ENCODE measurements around the gene CTNNA3.

The CTNNA3 gene

DNA sequence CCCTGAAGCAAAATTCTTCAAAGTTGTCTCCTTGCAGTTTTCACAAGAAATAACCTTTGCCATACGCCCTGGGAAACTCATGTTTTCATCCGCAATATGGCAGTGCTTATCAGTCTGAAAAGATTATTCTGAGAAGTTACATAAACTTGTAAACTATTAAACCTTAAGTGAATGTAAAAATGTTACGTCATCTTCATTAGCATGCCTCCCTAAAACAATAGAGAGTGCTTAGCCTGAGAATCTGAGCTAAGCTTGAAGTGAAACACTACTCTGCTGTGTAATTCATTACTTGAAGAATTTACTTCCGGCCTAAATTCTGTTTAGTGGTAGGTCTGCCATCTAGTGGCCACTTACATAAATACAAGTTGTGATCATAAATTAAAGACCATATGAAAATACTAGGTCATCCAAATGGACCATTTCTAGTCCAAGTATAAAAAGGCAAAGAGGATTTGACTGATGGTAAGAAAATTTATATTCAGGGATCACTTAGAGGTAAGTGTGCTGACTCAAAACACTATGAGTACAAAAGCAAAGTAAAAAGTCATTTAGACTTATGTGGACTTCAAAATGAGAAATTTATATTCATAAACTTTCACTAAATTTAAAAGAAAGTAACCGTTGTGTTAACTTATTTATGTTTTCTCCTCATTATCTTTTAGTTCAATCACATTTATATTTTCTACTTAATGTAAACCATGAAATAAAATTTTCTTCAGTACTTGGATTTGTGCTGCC lies 1515.2 kb downstream of the CTNNA3 start:
- no peak for DNase-seq (ENCODE audit: low read depth in 1 of 2, low spot score in 1 of 2)

DNA sequence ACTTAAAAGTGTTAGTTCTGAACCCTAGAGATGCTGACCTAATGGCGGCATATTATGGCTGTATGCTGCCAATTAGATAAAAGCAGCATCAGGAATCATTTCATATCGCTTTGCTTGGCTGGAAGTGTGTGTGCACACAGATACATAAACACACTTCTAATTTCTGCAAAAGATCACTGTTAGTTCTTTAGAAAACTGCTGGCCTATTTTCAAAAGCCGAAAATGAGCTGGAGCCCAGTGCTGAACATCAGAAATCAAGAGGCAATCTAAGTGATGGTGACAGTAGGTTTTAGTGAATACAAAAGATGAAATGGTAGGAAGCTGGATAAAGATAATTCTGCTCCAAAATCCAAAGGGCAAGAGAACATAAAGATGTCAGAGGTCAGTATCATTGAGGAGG lies 1516.0 kb downstream of the CTNNA3 start:
- no peak for DNase-seq (ENCODE audit: low read depth in 1 of 2, low spot score in 1 of 2)

DNA sequence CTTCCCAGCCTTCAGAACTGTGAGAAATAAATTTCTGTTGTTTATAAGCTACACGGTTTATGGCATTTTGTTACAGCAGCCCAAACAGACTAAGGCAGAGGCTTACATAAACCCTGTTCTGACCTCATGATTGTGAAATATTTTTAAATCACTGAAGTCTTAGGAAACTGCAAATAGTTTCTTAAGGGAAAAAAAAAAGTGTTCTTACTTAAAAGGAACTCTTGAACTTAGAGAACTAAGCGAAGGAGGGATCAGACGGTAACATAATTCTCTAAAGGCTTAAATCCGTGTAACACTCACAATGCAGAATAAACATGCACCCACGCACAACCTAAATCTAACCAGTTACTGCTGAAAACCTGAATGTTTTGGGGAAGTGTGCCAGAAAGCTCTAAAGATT lies 1519.2 kb downstream of the CTNNA3 start:
- DNase-seq (ENCODE audit: low read depth in 1 of 2, low spot score in 1 of 2): no peak

DNA sequence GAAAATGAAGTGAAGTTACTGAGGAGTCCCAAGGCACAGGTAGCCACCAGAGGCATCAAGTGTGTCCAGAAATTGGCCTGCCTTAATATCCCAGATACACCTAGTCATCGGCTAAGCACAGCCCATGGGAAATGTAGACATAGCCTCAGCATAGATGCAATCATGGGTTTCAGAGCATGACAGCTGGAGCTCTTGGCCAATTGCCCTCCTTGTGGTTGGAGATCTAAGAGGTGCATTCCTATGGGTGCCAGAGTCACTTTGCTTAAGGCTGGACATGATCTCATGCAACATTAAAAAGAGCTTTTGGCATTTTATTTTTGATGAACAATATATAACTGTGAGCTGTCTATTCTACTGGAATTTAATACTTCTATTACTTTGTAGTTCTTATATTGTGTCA lies 1528.2 kb downstream of the CTNNA3 start:
- DNase-seq (ENCODE audit: low read depth in 1 of 2, low spot score in 1 of 2): no peak

DNA sequence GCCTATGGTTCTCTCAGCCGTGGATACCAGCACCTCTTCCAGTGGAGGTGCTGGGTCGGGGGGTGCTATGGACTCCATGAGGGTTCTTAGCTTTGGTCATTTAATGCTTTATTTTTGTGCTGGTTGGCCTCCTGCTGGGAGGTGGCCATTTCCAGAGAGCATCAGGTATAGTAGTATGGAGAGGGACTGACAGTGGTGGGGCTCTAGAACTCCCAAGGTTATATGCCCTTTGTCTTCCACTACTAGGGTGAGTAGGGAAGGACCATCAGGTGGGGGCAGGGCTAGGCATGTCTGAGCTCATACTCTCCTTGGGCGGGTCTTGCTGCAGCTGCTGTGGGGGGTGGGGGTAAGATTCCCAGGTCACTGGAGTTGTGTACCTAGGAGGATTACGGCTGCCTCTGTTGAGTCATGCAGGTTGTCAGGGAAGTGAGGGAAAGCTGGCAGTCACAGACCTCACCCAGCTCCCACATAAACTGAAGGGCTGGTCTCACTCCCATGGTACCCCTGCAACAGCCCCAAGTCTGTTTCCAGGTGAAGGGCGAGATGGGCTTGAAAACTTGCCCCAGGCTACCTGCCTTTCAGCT lies 1533.3 kb downstream of the CTNNA3 start:
- no peak for DNase-seq (ENCODE audit: low read depth in 1 of 2, low spot score in 1 of 2)

DNA sequence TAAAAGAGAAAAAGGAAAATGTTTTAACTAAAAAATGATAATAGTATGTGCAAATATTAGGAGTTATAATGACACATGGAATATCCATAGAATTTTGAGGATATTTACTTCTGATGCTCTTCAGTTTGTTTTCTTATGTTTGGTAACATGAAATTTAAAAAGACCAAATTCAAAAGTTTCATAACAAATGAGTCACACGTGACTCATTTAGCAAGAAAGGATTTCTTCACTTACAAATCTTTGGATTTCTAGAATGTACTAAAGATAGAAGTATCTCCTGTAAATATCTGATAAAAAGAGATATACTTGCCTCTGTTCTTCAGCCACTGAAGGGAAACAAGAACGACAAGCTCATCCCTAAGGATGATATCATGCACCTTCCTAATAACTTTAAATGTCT lies 1544.6 kb downstream of the CTNNA3 start:
- no peak for DNase-seq (ENCODE audit: low read depth in 1 of 2, low spot score in 1 of 2)

DNA sequence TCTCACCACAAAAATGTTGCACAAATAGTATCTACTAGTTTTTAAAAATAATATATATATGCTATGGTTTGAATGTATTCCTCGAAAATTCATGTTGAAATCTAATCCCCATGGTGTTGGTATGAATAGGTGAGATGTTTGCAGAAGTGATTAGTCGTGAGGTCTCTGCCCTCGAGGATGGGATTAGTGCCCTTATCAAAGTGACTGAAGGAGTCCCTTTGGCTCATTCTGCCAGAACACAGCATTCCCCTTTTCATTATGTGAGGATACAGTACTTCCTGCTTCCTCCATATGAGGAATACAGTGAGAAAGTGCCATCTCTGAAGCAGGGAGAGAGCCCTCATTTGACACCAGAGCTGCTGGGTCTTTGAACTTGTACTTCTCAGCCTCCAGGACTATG lies 1547.7 kb downstream of the CTNNA3 start:
- DNase-seq (ENCODE audit: low read depth in 1 of 2, low spot score in 1 of 2): no peak

DNA sequence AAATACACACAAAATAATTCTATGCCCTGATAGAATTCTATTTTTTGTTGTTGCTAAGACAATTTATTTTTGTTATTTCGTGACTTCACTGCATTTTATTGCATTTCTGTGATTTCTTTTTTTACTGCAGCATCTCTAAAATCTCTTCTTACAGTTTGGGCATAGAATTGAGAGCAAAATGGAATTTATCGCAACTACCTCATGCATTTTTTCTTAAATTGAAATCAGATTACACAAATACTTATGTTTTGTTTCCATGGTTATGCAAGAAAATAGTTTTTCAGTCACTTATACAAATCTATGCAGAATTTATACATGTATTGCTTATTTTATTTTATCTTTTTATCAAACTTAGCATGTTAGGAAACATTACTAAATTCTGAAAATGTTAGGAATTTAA lies 1552.0 kb downstream of the CTNNA3 start:
- DNase-seq (ENCODE audit: low read depth in 1 of 2, low spot score in 1 of 2): no peak

DNA sequence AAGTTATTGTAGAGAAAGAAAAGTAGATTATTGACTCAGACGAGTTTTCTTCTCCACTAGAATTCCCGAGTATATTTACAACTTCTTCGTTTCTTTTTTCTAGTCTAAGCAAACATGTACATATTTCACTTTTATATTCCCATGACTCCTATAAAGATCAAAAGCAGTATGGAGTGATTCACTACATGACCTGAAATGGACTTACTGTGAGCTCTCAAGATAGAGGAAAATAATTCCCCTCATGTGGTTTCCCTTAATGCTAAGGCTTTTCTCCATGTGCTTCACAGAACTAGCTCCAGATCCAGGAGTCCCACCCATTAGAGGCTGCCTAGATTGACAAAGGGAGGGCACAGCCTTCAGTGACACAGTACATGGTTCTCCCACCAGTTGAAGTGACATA lies 1593.2 kb downstream of the CTNNA3 start:
- DNase-seq (ENCODE audit: low read depth in 1 of 2, low spot score in 1 of 2): no peak

DNA sequence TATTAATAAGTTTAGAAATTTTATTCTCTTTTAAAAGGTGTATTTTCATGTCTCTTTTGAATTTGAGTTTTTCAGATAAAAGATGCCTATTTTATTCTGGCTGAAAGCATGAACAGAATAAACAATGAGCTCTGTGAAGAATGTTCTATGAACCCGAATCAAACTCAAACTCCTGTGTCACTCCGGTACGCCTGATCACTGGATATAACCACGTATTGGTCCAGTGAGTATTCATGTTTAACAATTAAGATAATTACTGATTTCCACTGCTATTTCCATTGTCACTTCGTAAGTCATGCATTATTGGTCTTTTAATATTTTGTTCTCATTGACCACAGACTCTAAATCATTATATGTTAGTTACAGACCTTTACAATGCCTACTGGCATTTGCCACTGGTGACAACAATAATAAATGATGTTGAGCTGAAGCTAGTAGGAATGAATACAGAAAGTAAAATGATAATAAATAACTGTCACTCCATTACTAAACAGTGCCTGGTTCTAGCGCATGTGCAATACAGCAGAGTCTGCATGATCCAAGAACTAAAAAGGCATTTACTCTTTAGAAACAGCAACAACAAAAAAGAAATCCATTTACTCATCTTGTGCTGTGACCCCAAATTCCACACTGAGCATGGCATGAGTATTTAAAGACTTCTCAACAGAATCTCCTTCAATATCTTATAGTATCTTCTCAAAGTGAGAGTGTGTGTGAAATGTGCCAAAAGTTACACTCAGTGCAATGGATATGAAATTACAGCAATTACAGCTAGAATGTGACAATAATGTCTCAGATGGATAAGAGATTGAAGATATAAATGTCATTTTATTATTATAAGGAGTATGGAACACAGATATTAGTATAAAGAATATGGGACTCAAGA lies 1597.2 kb downstream of the CTNNA3 start:
- no peak for DNase-seq (ENCODE audit: low read depth in 1 of 2, low spot score in 1 of 2)

DNA sequence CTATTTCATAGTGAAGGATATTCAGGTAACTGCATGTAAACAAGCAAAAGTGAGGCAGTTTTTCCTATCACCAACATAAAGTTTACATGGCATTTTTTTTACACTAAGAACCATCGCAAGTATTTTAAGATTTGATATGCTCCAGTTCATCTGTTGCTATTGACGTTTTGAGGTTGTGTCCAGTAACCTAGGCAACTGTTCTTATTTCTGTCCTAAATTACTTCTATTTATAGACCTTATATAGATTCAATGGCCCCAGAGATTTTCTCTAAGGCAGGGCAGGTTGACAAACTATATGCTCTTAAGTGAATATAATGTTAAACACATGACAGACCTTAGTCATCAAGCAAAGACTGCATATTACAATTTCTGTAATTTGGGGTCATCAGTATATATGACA lies 1600.4 kb downstream of the CTNNA3 start:
- no peak for DNase-seq (ENCODE audit: low read depth in 1 of 2, low spot score in 1 of 2)

DNA sequence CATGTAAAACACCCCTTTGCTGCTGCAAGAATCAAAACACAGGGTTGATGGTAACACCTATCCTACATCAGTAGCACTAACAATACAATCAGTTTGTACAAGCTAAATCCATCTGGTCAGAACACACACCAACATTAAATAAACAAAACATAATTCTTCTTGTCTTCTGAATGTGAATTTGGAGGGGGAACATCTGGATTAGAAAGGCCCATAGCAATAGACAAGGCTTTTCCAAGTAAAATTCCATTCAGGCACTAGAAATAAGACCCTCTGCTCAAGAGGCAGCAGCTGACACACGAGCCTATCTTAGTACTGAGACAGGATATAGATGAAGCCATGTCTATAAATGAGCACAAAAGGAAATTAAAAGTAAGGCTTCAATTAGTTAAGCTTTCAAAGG lies 1610.1 kb downstream of the CTNNA3 start:
- DNase-seq (ENCODE audit: low read depth in 1 of 2, low spot score in 1 of 2): no peak

DNA sequence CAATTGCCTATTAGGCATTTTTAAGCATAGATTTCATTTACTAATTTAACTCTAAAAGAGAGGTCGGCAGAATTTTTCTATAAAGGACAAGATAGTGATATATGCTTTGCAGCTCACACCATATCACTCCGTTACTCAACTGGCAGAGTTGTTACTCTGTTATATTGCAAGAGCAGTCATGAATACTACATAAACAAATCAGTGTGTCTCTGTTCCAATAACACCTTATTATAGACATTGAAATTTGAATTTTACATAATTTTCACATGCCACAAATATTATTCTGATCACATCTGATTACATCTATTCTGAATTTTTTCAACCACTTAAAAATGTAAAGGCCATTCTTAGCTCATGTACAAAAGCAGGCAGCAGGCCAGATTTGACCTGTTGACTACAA lies 1624.1 kb downstream of the CTNNA3 start:
- no peak for DNase-seq (ENCODE audit: low read depth in 1 of 2, low spot score in 1 of 2)

DNA sequence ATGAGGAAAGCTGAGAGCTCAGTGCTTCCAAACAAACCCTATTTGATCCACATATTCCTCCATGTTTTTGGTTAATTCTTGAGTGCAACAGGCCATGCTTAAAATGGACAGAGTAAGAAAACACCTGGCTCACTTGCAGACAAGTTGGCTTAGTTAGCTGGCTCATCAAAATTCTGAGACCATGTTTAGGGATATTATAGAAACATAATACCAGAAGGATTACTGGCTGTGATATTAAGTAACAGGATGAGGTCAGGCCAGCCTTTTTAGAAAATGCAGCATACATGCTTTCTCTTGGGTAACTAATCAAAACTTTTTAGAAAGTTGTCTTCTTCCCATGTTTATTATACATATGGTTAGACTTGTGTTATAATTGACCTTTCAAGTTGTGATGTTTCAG lies 1637.4 kb downstream of the CTNNA3 start:
- no peak for DNase-seq (ENCODE audit: low read depth in 1 of 2, low spot score in 1 of 2)

DNA sequence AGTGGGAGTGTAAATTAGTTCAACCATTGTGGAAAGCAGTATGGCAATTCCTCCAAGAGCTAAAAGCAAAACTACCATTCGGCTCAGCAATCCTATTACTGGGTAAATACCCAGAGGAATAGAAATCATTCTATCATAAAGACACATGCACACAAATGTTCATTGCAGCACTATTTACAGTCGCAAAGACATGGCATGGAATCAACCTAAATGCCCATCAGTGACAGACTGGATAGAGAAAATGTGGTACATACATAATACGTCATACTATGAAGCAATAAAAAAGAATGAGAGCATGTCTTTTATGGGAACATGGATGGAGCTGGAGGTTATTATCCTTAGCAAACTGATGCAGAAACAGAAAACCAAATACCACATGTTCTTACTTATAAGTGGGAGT lies 1646.7 kb downstream of the CTNNA3 start:
- DNase-seq (ENCODE audit: low read depth in 1 of 2, low spot score in 1 of 2): no peak

DNA sequence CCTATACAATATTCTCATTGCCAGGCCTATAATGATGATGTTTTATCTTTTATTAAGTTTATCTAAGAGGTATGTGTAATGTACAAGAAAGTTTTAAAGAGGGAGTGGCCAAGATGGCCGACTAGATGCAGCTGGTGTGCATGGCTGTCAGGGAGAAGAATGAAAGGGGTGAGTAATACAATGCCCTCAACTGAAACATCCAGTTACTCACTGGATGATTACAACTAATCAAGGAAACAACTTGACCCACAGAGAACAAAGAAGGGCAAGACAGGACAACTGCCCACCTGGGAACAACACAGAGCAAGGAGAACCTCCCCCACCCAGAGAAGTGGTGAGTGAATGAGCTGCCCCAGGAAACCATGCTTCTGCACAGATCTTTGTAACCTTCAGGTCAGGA lies 1650.1 kb downstream of the CTNNA3 start:
- no peak for DNase-seq (ENCODE audit: low read depth in 1 of 2, low spot score in 1 of 2)

DNA sequence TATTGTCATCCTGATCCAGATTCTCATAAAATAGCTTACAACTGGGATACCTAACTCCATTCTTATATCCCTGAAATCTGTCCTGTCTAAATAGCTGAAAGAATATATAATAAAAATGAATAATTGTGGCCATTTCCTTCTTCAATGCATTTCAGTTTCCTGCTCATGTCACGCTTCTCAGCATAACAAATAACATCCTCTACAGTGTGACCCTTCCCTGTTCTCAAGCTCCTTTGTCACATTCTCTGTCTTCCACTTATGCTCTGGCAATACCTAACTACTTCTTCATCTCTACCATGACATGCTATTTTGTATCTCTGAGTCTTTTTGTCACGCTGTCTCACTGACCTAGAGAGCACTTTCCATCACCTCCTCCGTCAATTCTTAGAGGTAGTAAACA lies 1654.2 kb downstream of the CTNNA3 start:
- DNase-seq (ENCODE audit: low read depth in 1 of 2, low spot score in 1 of 2): no peak

DNA sequence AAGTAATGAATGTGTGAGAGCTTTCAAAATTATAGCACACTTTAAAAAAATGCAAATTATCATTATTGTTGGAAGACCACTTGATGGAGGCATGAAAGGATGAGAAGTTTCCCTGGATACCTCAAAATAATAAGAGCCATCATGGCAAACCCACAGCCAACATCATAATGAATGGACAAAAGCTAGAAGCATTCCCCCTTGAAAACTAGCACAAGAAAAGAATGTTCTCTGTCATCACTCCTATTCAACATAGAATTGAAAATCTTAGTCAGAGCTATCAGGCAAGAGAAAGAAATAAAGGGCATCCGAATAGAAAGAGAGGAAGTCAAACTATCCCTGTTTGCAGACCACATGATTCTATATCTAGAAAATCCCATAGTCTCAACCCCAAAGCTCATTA lies 1657.4 kb downstream of the CTNNA3 start:
- no peak for DNase-seq (ENCODE audit: low read depth in 1 of 2, low spot score in 1 of 2)

DNA sequence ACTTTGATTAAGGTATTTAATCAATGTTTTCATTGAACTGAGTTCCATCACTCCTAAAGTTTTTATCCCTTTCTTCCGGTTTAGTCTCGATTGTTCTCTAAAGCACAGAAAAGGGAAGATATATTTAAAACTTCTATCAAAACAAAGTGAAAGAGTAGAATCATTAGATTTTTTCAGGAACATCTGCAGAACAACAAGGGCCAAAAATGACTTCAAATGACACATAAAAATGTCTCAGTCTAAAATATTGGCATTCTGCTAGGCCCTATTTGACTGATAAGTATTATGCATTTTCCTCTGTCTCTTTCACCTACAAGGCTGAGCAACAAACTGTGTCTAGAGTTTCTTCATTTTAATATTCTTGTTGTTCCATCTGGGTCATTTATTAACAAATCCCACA lies 1669.7 kb downstream of the CTNNA3 start:
- DNase-seq (ENCODE audit: low read depth in 1 of 2, low spot score in 1 of 2): no peak

DNA sequence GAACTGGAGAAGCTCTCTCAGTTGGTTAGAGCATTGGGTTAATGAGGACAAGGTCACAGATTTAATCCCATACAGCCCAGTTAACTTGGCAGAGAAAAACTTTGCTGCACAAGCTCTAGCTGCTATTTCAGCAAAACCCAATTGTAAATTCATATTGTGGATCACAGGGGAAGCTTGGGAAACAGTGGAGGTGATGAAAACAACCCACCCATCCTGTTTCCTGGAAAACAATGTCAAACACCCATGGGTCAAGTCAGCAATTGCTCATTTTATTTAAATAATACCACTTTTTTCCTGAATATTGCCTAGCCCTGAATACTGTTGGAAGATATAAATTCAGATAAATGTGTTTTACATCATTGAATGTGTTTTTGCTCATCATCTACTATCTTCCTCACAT lies 1670.8 kb downstream of the CTNNA3 start:
- no peak for DNase-seq (ENCODE audit: low read depth in 1 of 2, low spot score in 1 of 2)

DNA sequence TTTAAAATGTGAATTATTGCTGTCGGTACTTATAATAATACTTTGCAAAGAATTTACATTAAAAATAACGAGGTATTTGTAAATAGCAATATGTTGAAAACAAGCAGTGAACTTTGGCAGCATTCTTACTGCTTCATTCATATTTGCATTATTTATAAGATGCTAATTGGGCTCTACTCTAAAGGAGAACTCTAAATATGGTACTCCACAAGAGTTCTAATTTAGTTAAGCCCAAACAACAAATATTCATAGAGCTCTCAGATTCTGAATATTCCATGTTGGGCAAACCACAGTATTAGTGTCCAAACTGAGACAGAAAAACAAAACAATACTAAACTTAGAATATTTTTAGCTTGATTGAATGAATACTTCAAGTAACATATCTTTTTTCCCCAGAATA lies 1674.6 kb downstream of the CTNNA3 start:
- no peak for DNase-seq (ENCODE audit: low read depth in 1 of 2, low spot score in 1 of 2)

DNA sequence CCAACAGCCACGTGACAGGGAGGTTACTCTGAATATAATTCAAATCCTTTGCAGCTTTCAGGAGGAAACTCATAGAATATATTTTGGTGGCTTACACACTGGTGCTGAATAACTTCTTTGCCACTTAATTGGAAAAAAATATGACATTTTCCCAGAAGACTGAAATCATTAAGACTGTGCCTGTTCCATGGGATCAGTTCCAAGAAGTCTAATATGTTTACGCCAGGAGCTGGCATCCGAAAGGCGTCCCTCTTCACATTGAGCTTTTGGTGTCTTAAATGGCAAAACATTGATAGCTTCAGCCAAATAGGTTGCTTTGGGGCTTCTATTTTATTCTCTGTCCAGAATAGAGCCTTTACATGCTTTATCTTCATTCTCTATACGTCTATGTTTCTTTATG lies 1687.8 kb downstream of the CTNNA3 start:
- no peak for DNase-seq (ENCODE audit: low read depth in 1 of 2, low spot score in 1 of 2)
